Neural cell (in vitro differentiated cells): ENCODE results near the gene RNU6-9. TPM values are rescaled to one million over a fixed set of nuclear protein-coding genes. Genes with fewer than 3 reads are reported as not detected.

Experiments used
- H2AFZ ChIP-seq: fragments of 200-600, 300-800 bp; sonication (generic), shearing (Covaris generic); 2 replicates; pipeline ENCODE4 v1.6.0; 2014; ENCODE audit warnings: low read depth, mild to moderate bottlenecking, antibody characterized with exemption, low read length, moderate library complexity
- H3F3A ChIP-seq: fragments of 200-600 bp; shearing (Covaris generic); 2 replicates; pipeline ENCODE4 v1.6.1; 2016; ENCODE audit warnings: mild to moderate bottlenecking, moderate library complexity, mixed read lengths, antibody characterized with exemption, low read length; ENCODE audit not compliant: insufficient read depth, poor library complexity, severe bottlenecking
- H3K27ac ChIP-seq: fragments of 200-600, 300-800 bp; sonication (generic), shearing (Covaris generic); 2 replicates; pipeline ENCODE4 v1.5.1; 2014; ENCODE audit warnings: mild to moderate bottlenecking, low read length, moderate library complexity
- H3K27me3 ChIP-seq: fragments of 300-800, 200-600 bp; sonication (generic), shearing (Covaris generic); 2 replicates; pipeline ENCODE4 v1.6.0; 2014; ENCODE audit warnings: mild to moderate bottlenecking, low read depth, low read length, moderate library complexity; ENCODE audit not compliant: insufficient read depth
- H3K36me3 ChIP-seq: fragments of 300-800, 200-600 bp; sonication (generic), shearing (Covaris generic); 2 replicates; pipeline ENCODE4 v1.5.1; 2014; ENCODE audit warnings: mild to moderate bottlenecking, antibody characterized with exemption, low read length, moderate library complexity; ENCODE audit not compliant: insufficient read depth
- H3K4me2 ChIP-seq: fragments of 300-800, 200-600 bp; sonication (generic), shearing (Covaris generic); 2 replicates; pipeline ENCODE4 v1.6.0; 2014; ENCODE audit warnings: mild to moderate bottlenecking, low read length
- H3K4me3 ChIP-seq: fragments of 300-800, 200-600 bp; sonication (generic), shearing (Covaris generic); 2 replicates; pipeline ENCODE4 v1.5.1; 2014; ENCODE audit warnings: mild to moderate bottlenecking, low read length, moderate library complexity
- H3K79me2 ChIP-seq: fragments of 200-600 bp; shearing (Covaris generic); replicated peaks from 2 replicates; pipeline ENCODE4 v1.6.0; 2014; ENCODE audit warnings: mild to moderate bottlenecking, low read length, moderate library complexity; ENCODE audit not compliant: insufficient read depth
- H3K9ac ChIP-seq: fragments of 300-800, 200-600 bp; sonication (generic), shearing (Covaris generic); 2 replicates; pipeline ENCODE4 v1.6.1; 2016; ENCODE audit warnings: mild to moderate bottlenecking, low read length, mixed read lengths
- H3K9me2 ChIP-seq: fragments of 200-600 bp; shearing (Covaris generic); 2 replicates; pipeline ENCODE4 v1.6.1; 2016; ENCODE audit warnings: mild to moderate bottlenecking, low read length, mixed read lengths; ENCODE audit not compliant: insufficient read depth
- H3K9me3 ChIP-seq: fragments of 200-600, 300-800 bp; sonication (generic), shearing (Covaris generic); 2 replicates; pipeline ENCODE4 v1.6.1; 2016; ENCODE audit warnings: mild to moderate bottlenecking, mixed run types, low read length, moderate library complexity, mixed read lengths
- H4K20me1 ChIP-seq: fragments of 200-600 bp; shearing (Covaris generic); 2 replicates; pipeline ENCODE4 v1.6.1; 2016; ENCODE audit warnings: mild to moderate bottlenecking, mixed run types; ENCODE audit not compliant: insufficient read depth
- EP300 ChIP-seq: fragments of 450-650 bp; conservative IDR thresholded peaks from 2 replicates; pipeline ENCODE4 v1.6.1; 2014; ENCODE audit warnings: antibody characterized with exemption, mild to moderate bottlenecking, moderate library complexity; ENCODE audit not compliant: poor library complexity, severe bottlenecking
- EZH2 ChIP-seq: fragments of 200-600, 300-800 bp; shearing (Covaris generic), sonication (generic); IDR thresholded peaks from 2 replicates; pipeline ENCODE4 v1.6.1; 2014; ENCODE audit warnings: antibody characterized with exemption, low read length, borderline replicate concordance, mild to moderate bottlenecking; ENCODE audit not compliant: insufficient read depth, poor library complexity, severe bottlenecking
- MXI1 ChIP-seq: fragments of 450-650 bp; conservative IDR thresholded peaks from 2 replicates; pipeline ENCODE4 v1.6.1; 2014; ENCODE audit warnings: antibody characterized with exemption, mild to moderate bottlenecking; ENCODE audit not compliant: poor library complexity, severe bottlenecking
- POLR2AphosphoS5 ChIP-seq: IDR thresholded peaks from 2 replicates; pipeline ENCODE4 v1.6.1; 2012
- RAD21 ChIP-seq: fragments of 450-650 bp; conservative IDR thresholded peaks from 2 replicates; pipeline ENCODE4 v1.6.1; 2014; ENCODE audit warnings: antibody characterized with exemption, mild to moderate bottlenecking, moderate library complexity
- SMC3 ChIP-seq: fragments of 450-650 bp; conservative IDR thresholded peaks from 2 replicates; pipeline ENCODE4 v1.6.1; 2014; ENCODE audit warnings: antibody characterized with exemption, mild to moderate bottlenecking, moderate library complexity; ENCODE audit not compliant: poor library complexity
- TAF1 ChIP-seq: IDR thresholded peaks from 2 replicates; pipeline ENCODE4 v1.6.1; 2012; ENCODE audit warnings: low read depth
- polyA plus RNA-seq: library from polyadenylated mRNA; depleted of rRNA; stranded (reverse); fragments of >200 nt; gene quantifications from 2 replicates; pipeline ENCODE4 v1.2.3, GENCODE V29; 2014
- TF ChIP-seq, protein P1 (sequence below): IDR thresholded peaks from 2 replicates; pipeline ENCODE4 v1.6.1; 2012; ENCODE audit warnings: borderline replicate concordance
- TF ChIP-seq, protein P2 (sequence below): fragments of 450-650 bp; IDR thresholded peaks from 2 replicates; pipeline ENCODE4 v1.5.1; 2014; ENCODE audit warnings: antibody characterized with exemption, mild to moderate bottlenecking, moderate library complexity; ENCODE audit not compliant: poor library complexity, severe bottlenecking

The RNU6-9 gene
- polyA plus RNA-seq, 1 donor from 2014 or later, result not detected

- Histone ChIP-seq H3K36me3 (no peaks in the 10 kb centered on the region), H4K20me1 (no peaks in the 10 kb centered on the region), H3K27me3 (no peaks in the 10 kb centered on the region), H3K4me3 (no peak overlapping the region), H3F3A (no peaks in the 10 kb centered on the region), H3K4me2 (no peak overlapping the region), H2AFZ (no peak overlapping the region), H3K27ac (no peak overlapping the region), H3K9me2 (no peaks in the 10 kb centered on the region), H3K9me3 (no peaks in the 10 kb centered on the region), H3K79me2 (peaks cover 2% of the 10 kb centered on the region), H3K9ac (no peak overlapping the region)
- TF ChIP-seq, protein P1, sequence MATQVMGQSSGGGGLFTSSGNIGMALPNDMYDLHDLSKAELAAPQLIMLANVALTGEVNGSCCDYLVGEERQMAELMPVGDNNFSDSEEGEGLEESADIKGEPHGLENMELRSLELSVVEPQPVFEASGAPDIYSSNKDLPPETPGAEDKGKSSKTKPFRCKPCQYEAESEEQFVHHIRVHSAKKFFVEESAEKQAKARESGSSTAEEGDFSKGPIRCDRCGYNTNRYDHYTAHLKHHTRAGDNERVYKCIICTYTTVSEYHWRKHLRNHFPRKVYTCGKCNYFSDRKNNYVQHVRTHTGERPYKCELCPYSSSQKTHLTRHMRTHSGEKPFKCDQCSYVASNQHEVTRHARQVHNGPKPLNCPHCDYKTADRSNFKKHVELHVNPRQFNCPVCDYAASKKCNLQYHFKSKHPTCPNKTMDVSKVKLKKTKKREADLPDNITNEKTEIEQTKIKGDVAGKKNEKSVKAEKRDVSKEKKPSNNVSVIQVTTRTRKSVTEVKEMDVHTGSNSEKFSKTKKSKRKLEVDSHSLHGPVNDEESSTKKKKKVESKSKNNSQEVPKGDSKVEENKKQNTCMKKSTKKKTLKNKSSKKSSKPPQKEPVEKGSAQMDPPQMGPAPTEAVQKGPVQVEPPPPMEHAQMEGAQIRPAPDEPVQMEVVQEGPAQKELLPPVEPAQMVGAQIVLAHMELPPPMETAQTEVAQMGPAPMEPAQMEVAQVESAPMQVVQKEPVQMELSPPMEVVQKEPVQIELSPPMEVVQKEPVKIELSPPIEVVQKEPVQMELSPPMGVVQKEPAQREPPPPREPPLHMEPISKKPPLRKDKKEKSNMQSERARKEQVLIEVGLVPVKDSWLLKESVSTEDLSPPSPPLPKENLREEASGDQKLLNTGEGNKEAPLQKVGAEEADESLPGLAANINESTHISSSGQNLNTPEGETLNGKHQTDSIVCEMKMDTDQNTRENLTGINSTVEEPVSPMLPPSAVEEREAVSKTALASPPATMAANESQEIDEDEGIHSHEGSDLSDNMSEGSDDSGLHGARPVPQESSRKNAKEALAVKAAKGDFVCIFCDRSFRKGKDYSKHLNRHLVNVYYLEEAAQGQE, result no peak
- TF ChIP-seq MXI1 (no peak), POLR2AphosphoS5 (no peak), RAD21 (no peak), SMC3 (no peak), EZH2 (no peak), TAF1 (no peak), EP300 (no peak)
- TF ChIP-seq, protein P2, sequence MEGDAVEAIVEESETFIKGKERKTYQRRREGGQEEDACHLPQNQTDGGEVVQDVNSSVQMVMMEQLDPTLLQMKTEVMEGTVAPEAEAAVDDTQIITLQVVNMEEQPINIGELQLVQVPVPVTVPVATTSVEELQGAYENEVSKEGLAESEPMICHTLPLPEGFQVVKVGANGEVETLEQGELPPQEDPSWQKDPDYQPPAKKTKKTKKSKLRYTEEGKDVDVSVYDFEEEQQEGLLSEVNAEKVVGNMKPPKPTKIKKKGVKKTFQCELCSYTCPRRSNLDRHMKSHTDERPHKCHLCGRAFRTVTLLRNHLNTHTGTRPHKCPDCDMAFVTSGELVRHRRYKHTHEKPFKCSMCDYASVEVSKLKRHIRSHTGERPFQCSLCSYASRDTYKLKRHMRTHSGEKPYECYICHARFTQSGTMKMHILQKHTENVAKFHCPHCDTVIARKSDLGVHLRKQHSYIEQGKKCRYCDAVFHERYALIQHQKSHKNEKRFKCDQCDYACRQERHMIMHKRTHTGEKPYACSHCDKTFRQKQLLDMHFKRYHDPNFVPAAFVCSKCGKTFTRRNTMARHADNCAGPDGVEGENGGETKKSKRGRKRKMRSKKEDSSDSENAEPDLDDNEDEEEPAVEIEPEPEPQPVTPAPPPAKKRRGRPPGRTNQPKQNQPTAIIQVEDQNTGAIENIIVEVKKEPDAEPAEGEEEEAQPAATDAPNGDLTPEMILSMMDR, result no peak
These were observed 40.2 kb downstream of the RNU6-9 start for GRCh38 chr19:933553-933882.

GRCh38 chr19:934197-934840, 41.0 kb downstream of the RNU6-9 start:
- TF ChIP-seq, protein P1, result no peak
- no peaks in the 10 kb centered on the region for H3F3A ChIP-seq
- no peak overlapping the region for H3K27ac ChIP-seq
- peaks cover 5% of the 10 kb centered on the region for H3K79me2 ChIP-seq
- H4K20me1 ChIP-seq, result no peaks in the 10 kb centered on the region
- H3K4me2 ChIP-seq, result no peak overlapping the region
- H3K9ac ChIP-seq, result no peak overlapping the region
- H3K27me3 ChIP-seq, result no peaks in the 10 kb centered on the region
- H3K36me3 ChIP-seq, result no peaks in the 10 kb centered on the region
- H3K9me2 ChIP-seq, result no peaks in the 10 kb centered on the region
- H3K9me3 ChIP-seq, result no peaks in the 10 kb centered on the region
- no peak overlapping the region for H2AFZ ChIP-seq
- H3K4me3 ChIP-seq, result no peak overlapping the region
